Stimulated activated CD4-positive, alpha-beta T cell treated with anti-CD3 and anti-CD28 coated beads, Interleukin-2, amount 100 ng/mL, for 48 hours (primary cell): ENCODE measurements around the gene SHROOM3.
"Not testable (repeated sequence)": the region's sequence is repeated elsewhere in the genome, so short reads cannot be mapped to it uniquely, and the experiment has no call there.

ENCODE experiments used
- DNase-seq, 2 donors: peaks; one replicate each; pipeline ENCODE4 v3.0.0-alpha.2; 2020

SHROOM3 gene

GRCh38 chr4:76434901-76435527 is at the start of gene SHROOM3:
SHROOM3 (plus strand) TSS chr4:76435229; CDS start chr4:76436053, 824 bp downstream.
- DNase-seq: no peak

- no peak for DNase-seq
Measured at GRCh38 chr4:76385974-76386373, 49.1 kb upstream of the SHROOM3 start.

- no peak for DNase-seq
Measured at GRCh38 chr4:76386566-76387305, 48.3 kb upstream of the SHROOM3 start.

- no peak for DNase-seq
Measured at GRCh38 chr4:76388160-76388908, 46.7 kb upstream of the SHROOM3 start.

GRCh38 chr4:76401654-76402053 is 33.4 kb upstream of the SHROOM3 start:
- DNase-seq: no peak

- DNase-seq: no peak
Measured at GRCh38 chr4:76406081-76406480, 28.9 kb upstream of the SHROOM3 start.

- no peak for DNase-seq
Measured at GRCh38 chr4:76407440-76408119, 27.4 kb upstream of the SHROOM3 start.

- no peak for DNase-seq
Measured at GRCh38 chr4:76410636-76411035, 24.4 kb upstream of the SHROOM3 start.

- DNase-seq: no peak
Measured at GRCh38 chr4:76420188-76420761, 14.8 kb upstream of the SHROOM3 start.

- peak in 1 of 2 donors; percentile 3 for DNase-seq
Measured at GRCh38 chr4:76420762-76421581, 14.1 kb upstream of the SHROOM3 start, which contains the start of gene CCDC158. CCDC158 (minus strand) TSS chr4:76421141; CDS start chr4:76403207, 17,934 bp downstream.

GRCh38 chr4:76423159-76423558 is 11.9 kb upstream of the SHROOM3 start:
- not testable (repeated sequence) for DNase-seq

- no peak for DNase-seq
Measured at GRCh38 chr4:76426272-76426671, 8.8 kb upstream of the SHROOM3 start.

- no peak for DNase-seq
Measured at GRCh38 chr4:76429636-76430035, 5.4 kb upstream of the SHROOM3 start.

- DNase-seq: no peak
Measured at GRCh38 chr4:76430519-76431388, 4.3 kb upstream of the SHROOM3 start.

- DNase-seq: no peak
Measured at GRCh38 chr4:76435528-76436319, 695 bp downstream of the SHROOM3 start.

GRCh38 chr4:76439491-76439890 is 4.5 kb downstream of the SHROOM3 start:
- DNase-seq: no peak

GRCh38 chr4:76441881-76442280 is 6.9 kb downstream of the SHROOM3 start:
- DNase-seq: no peak

- DNase-seq: no peak
Measured at GRCh38 chr4:76442807-76443206, 7.8 kb downstream of the SHROOM3 start.

- DNase-seq: no peak
Measured at GRCh38 chr4:76443376-76443775, 8.3 kb downstream of the SHROOM3 start.

- no peak for DNase-seq
Measured at GRCh38 chr4:76445911-76446310, 10.9 kb downstream of the SHROOM3 start.
